Cardiac fibroblast (primary cell): ENCODE results near the gene POLA1.

Source experiments
- DNase-seq, 2 donors: peaks; one replicate each; pipeline versions ENCODE4 v3.0.0 to v3.0.0-alpha.2; 2010; ENCODE audit warnings: low read depth in 2 of 2
- H3K4me3 ChIP-seq, 2 donors: replicated peaks in 1 of 2; 1 replicate in 1 of 2; 2 replicates in 1 of 2; pipeline ENCODE4 v1.5.1; 2011; ENCODE audit warnings: low read depth in 2 of 2, low read length in 2 of 2, mild to moderate bottlenecking in 2 of 2, moderate library complexity in 1 of 2
- CTCF ChIP-seq: IDR thresholded peaks from one replicate; pipeline ENCODE4 v1.5.1; 2011; ENCODE audit warnings: low read depth, mild to moderate bottlenecking, low read length, inconsistent platforms

POLA1 gene

GRCh38 chrX:24920769-24921168, 227.1 kb downstream of the POLA1 start:
- DNase-seq, result no peak
- H3K4me3 ChIP-seq, result no peak overlapping the region
- TF ChIP-seq CTCF, result no peak

GRCh38 chrX:24925430-24925829, 231.7 kb downstream of the POLA1 start:
- no peak overlapping the region for H3K4me3 ChIP-seq
- peak; percentile 5 to 13 for DNase-seq
- no peak for TF ChIP-seq CTCF

- H3K4me3 ChIP-seq, result no peak overlapping the region
- DNase-seq, result no peak
- no peak for TF ChIP-seq CTCF
Measured at GRCh38 chrX:24927372-24927771, 233.7 kb downstream of the POLA1 start.

DNA sequence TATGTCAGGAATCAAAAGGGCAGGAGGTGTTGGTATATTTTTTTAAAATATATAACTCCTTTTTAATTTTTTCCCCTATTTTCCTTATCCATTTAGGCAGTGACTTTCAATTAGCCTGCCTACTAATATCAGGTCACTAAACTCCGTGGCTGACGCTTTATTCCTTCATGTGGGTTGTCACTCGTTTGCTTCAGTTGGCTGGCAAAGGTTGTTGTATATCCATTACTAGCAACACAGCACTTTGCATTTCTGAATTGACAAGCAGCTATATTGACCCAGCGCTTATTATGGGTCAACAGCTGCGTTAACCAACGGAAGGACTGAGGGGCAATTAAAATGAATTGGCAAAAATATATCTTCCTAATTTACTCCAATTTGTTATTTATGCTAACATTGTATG, 234.4 kb downstream of the POLA1 start:
- no peak for TF ChIP-seq CTCF
- no peak overlapping the region for H3K4me3 ChIP-seq
- DNase-seq, result no peak

DNA sequence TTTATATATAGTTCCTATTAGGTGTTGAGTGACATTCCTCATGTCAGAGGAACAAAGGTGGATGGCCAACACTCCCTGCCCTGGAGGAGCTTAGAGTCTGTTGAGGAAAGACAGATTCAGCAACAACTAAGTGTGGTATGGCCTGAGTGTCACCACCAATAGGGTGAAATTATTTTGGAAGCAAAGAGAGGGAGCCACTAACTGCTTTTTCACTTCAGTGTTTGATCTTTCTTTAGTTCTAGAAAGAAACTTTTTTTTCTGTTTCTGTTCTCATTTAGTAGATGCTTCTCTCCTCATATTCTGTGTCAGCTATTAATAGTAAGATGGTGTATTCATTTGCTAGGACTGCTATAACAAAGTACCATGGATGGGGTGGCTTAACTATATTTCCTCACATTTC, 240.6 kb downstream of the POLA1 start:
- no peak for DNase-seq
- no peak overlapping the region for H3K4me3 ChIP-seq
- TF ChIP-seq CTCF, result no peak

DNA sequence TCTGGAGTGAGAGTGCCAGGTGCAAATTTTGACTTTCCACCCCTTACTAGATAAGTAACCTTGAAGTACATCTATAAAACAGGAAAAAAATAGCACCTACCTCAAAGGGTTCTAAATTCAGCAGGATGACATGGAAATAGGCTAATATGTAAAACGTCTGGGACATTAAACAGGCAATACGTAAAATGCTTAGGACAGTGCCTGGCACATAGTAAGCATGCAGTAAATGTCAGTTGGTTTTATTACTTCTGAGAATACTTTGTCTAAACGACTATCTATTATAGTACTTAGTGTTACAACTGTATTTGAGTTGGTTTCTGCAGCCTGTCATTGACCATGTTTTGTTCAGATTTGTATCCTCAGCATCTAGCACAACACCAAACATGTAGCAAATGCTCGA, 251.3 kb downstream of the POLA1 start:
- no peak for TF ChIP-seq CTCF
- no peak for DNase-seq
- H3K4me3 ChIP-seq, result no peak overlapping the region

DNA sequence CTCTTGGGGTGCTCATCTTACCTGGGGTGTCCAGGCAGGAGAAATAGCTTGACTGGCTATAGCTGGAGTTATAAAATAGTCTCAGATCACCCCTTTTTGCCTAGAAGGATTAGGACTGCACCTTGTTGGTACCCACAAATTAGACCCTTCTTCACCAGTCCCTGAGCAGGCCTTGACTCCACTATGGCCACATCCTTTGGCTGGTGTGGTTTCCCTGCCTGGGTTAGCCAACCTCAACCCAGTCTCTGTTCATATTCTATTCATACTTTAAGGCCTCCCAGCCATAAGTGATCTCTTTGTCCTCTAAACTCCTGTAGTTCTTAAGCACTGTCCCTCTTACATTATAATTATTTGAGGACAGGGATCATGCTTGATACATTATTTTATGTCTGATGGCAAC, 252.7 kb downstream of the POLA1 start:
- no peak overlapping the region for H3K4me3 ChIP-seq
- DNase-seq, result no peak
- TF ChIP-seq CTCF, result no peak
